WI38 (cell line): Measurements from ENCODE around the gene PPP1R12C.
"Not testable (repeated sequence)": the region's sequence is repeated elsewhere in the genome, so short reads cannot be mapped to it uniquely, and the experiment has no call there.

Source experiments
- H3K4me3 ChIP-seq: 2 replicates; pipeline ENCODE4 v1.5.1; 2011; ENCODE audit warnings: low read depth, mild to moderate bottlenecking, control low read depth, low read length
- TF ChIP-seq, protein P1 (sequence below): IDR thresholded peaks from 2 replicates; pipeline ENCODE4 v1.5.1; 2012; ENCODE audit warnings: low read depth, mild to moderate bottlenecking, control low read depth, low read length

PPP1R12C gene

DNA sequence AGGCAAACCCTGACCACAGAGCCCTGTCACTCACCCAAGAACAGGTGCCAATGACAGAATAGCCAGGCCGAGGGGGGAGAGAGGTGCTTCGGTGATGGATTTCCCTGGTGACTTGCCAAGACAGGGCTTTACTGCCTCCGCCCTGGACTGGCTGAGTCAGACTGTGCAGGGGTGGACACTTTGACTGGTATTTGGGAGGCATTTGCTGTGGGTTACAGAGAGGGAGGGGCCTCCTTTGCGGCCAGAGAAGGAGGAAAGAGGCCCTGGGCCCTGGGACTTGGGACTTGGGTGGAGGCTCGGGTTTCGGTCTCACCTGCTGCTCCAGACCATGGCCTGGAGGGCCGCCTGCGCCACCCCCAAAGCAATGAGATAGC is 46.3 kb downstream of the PPP1R12C start:
- no peak overlapping the region for H3K4me3 ChIP-seq
- TF ChIP-seq, protein P1, sequence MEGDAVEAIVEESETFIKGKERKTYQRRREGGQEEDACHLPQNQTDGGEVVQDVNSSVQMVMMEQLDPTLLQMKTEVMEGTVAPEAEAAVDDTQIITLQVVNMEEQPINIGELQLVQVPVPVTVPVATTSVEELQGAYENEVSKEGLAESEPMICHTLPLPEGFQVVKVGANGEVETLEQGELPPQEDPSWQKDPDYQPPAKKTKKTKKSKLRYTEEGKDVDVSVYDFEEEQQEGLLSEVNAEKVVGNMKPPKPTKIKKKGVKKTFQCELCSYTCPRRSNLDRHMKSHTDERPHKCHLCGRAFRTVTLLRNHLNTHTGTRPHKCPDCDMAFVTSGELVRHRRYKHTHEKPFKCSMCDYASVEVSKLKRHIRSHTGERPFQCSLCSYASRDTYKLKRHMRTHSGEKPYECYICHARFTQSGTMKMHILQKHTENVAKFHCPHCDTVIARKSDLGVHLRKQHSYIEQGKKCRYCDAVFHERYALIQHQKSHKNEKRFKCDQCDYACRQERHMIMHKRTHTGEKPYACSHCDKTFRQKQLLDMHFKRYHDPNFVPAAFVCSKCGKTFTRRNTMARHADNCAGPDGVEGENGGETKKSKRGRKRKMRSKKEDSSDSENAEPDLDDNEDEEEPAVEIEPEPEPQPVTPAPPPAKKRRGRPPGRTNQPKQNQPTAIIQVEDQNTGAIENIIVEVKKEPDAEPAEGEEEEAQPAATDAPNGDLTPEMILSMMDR, result no peak

DNA sequence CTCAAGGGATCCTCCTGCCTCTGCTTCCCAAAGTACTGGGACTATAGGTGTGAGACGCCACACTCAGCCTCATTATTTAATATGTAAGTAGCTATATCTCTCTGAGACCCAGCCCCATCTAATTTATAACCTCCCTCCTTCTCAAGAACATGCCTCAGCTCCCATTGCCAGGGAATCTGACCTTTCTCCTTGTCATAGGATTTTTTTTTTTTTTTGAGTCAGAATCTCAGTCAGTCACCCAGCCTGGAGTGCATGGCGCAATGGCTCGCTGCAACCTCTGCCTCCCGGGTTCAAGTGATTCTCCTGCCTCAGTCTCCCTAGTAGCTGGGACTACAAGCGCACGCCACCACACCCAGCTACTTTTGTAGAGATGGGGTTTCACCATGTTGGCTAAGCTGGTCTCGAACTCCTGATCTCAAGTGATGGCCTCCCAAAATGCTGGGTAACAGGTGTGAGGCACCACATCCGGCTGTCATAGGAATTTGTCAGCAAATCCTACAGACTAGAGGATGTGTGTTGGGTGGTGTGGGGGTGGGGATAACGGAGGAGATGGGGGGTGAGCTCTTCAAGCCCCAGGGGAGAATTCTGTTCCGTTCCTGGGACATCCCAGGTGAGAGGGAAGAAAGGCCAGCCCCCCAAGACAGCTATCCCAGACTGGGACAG is 46.8 kb downstream of the PPP1R12C start:
- TF ChIP-seq, protein P1, result no peak
- no peak overlapping the region for H3K4me3 ChIP-seq

DNA sequence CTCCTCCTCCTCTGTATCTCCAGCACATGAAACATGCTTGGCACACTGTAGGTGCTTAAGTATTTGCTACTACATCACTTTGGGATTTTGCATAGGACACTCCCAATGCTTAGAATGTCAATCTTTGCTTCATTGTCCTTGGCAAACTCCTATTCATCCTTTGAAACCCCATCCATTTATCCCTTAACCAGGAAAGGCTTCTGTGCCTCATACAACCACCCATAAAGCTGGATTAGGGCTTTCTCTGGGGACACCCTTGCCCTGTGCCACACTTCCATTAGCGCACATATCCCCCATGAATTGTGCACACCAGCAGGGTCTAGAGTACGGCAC is 47.6 kb downstream of the PPP1R12C start:
- TF ChIP-seq, protein P1, result no peak
- no peak overlapping the region for H3K4me3 ChIP-seq

DNA sequence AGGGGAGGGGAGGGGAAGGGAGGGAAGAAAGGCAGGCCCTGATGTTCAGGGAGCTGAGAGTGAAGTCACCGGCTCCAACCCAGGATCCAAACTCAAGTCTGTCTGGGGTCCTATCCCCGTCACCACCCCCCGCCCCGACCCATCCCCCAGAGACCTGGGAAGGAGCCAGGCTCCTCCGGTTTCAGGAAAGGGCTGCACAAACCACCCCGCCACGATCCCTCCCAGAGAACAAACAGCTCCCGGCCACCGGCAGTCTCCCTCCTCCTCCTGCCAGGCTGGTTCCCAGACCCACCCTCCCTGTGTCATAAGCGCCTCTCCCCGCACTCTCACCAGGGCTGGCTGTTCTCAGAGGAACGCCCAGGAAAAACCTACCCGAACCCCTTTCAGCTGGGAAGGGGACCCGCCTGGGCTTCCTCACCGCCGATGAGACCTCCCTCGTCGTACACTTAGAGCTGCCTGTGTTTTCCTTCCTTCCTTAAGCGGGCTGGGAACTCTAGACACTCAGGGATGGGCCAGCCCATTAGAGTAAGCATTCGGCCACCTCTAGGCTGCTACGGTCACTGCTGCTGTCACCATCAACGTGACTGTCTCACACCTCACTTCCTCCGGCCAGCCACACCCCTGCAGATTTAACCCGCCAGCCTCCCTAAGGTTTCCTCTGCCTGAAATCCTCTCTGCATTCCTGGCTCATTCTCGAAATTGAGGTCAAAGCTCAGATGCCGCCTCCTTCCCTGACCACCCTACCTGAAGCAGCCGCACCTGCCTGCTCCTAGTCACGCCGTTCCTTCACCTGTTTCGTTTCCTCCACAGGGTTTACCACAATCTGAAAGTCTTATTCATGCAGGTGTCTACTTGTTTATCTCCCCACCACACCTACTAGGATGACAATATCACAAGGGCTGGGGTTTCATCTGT is 48.2 kb downstream of the PPP1R12C start:
- TF ChIP-seq, protein P1, result no peak
- no peak overlapping the region for H3K4me3 ChIP-seq

DNA sequence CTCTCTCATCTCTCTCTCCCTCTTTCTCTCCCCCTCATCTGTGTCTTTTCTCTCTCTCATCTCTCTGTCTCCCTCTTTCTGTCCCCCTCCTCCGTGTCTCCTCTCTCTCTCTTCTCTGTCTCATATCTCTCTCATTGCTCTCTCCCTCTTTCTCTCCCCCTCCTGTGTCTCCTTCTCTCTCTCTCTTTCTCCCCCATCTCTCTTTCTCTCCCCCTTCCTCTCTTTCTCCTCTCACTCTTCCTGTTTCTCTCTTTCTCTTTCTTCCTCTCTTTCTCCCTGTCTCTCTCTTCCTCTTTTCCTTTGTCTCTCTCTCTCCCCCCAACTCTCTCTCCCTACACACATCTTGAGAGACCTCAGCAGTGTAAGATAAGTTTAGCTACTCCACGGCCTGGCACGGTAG is 49.6 kb downstream of the PPP1R12C start:
- TF ChIP-seq, protein P1, result no peak

DNA sequence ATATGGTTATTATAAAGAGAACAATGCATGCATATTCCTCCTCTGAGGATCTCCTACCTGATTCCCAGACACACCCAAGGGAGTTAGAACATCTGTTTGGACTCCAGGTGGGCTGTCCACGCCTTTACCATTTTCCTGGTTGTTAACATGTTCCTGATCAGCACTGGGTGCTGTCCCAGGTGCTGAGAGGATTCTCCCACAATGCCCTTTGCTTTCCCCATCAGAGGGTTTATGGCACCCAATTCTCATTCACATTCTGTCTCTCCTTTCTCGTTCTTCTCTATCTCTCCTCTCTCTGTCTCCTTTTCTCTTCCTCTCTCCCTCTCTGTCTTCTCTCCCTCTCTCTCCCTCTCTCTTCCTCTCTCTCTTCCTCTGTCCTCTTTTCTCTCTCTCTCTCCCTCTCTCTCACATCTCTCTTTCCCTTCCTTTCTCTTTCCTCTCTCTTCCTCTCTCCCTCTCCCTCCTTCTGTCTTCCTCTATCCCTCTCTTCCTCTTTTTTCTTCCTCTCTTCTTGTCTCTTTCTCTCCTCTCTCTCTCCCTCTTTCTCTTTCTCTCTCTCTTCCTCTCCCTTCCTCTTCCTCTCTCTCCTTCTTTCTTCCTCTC is 51.2 kb downstream of the PPP1R12C start:
- TF ChIP-seq, protein P1, result no peak
- no peak overlapping the region for H3K4me3 ChIP-seq

More for the DNA sequence above, 49.6 kb downstream of the PPP1R12C start:
- H3K4me3 ChIP-seq, result no peak overlapping the region

DNA sequence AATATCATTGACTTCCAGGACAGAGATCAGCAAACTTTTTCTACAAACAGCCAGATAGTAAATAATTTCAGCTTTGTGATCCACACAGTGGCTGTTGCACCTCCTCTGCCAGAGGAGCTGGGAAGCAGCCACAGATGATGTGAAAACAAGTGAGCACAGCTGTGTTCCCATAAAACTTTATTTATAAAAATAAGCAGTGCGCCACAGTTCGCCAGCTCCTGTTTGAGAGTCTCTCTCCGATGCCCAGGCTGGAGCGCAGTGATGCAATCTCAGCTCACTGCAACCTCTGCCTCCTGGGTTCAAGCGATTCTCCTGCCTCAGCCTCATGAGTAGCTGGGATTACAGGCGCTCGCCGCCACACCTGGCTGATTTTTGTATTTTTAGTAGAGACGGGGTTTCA is 51.9 kb downstream of the PPP1R12C start:
- not testable (repeated sequence) for H3K4me3 ChIP-seq
